Stimulated activated CD8-positive, alpha-beta memory T cell treated with anti-CD3 and anti-CD28 coated beads, Interleukin-4, amount 100 ng/mL, for 1 hour (primary cell): ENCODE data around the gene TRIP6.

Experiments
- DNase-seq, 2 donors: peaks; one replicate each; pipeline ENCODE4 v3.0.0-alpha.2; 2020; ENCODE audit warnings: low read depth in 2 of 2, low spot score in 1 of 2

Gene TRIP6

DNA sequence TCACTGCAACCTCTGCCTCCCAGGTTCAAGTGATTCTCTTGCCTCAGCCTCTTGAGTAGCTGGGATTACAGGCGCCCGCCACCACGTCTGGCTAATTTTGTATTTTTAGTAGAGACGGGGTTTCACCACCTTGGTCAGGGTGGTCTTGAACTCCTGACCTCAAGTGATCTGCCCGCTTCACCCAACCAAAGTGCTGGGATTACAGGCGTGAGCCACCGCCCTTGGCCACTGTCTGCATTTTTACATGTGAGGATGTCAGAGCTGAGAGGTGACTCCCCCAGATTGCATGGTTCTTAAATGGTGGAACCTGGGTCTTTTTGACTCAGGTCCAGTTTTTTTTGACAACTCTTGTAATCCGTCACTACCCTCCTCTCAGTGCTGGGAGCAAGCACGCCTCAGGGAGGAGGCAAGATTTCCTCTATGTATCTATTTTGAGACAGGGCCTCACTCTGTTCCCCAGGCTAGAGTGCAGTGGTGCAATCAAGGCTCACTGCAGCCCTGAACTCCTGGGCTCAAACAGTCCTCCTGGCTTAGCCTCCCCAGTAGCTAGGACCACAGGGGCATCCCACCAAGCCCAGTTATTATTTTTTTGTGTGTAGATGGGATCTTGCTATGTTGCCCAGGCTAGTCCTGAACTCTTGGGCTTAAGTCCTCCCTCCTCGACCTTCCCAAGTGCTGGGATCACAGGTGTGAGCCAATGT lies 6.6 kb downstream of the TRIP6 start:
- no peak for DNase-seq

DNA sequence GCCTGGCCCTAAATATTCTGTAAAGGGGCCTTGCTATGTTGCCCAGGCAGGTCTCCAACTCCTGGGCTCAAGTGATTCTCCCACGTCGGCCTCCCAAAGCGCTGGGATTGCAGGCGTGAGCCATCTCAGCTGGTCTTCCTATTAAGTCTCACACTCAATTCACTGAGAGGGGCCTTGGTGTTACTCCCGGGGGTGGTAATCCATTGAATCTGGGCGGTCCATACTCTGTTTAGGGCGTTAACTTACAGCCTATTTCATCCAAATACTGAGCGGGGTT lies 7.1 kb downstream of the TRIP6 start:
- no peak for DNase-seq

DNA sequence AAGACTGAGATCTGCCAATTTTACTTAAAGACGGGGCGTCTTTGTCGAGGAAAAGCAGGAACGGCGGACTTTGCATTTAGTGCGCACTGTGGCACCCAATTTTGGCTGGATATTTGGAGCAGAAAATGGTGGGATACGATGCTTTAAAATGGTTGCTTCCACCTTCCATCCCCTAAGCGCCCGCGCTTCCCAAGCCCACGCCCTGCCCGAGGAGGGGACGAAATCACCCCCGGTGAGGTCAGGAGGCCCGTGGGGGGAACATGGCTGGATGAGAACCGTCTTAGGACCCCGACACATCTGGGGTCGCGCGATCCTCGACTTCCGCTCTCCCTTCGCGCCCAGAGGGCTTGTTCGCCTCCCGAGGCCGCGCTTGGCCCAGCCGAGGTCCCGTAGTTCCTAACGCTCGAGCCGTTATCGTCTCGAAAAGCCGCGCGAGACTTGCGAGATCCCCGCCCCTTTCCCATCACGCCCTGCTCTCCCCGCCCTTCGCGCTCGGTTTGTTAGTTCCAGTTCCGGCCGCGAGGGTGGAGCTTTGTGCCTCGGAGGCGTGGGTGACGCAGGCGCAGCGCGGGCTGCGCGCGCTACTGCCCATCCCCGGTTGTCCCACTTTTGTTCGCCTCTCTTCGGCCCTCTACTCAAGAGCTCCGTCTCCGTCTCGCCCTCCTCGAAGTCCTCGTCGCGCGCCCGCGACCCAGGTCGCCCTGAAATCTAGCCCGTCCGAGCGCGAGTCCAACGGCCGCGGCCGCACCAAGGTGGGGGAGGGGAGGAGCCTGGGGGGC lies 7.6 kb downstream of the TRIP6 start, which contains the start of gene SRRT:
Gene SRRT (plus strand): TSS at position 527 of the 779 bp plus-strand sequence. CDS start 488 bp downstream, outside the sequence.
- DNase-seq = peak; percentile 96

DNA sequence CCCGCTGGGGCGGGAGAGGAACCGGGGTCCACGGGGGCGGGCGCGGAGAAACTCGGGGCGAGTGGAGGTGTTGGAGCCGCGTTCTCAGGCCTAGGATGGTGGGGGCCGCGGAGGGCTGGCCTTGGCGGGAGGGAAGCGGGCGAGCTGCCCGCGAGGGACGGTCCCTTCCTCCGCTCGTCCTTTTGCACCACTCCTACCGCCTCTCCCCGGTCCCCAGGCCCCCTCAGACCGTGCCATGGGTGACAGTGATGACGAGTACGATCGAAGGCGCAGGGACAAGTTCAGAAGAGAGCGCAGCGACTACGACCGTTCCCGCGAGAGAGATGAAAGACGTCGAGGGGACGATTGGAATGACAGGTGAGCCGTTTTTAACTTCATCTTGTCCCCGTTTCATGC lies 8.2 kb downstream of the TRIP6 start:
- DNase-seq = no peak

DNA sequence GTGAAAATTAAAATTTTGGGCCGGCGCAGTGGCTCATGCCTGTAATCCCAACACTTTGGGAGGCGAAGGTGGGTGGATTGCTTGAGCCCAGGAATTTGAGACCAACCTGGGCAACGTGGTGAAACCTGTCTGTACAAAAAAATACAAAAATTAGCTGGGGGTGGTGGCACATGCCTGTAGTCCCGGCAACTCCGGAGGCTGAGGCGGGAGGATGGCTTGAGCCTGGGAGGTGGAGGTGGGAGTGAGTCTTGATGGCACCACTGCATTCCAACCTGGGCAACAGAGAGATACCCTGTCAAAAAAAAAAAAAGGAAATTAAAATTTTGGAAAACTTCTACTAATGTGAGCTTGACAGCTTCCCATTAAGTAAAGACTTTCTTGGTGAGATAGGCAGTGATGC lies 10.8 kb downstream of the TRIP6 start:
- no peak for DNase-seq

DNA sequence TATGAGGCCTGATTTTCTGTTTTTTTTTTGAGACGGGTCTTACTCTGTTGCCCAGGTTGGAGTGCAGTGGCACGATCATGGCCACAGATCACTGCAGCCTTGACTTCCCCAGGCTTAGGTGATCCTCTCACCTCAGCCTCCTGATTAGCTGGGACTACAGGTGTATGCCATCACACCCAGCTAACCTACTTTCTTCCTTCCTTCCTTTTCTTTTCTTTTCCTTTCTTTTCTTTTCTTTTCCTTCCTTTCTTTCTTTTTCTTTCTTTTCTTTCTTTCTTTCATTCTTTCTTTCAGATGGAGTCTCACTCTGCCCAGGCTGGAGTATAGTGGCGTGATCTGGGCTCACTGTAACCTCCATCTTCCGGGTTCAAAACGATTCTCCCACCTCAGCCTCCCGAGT lies 11.5 kb downstream of the TRIP6 start:
- DNase-seq = no peak

DNA sequence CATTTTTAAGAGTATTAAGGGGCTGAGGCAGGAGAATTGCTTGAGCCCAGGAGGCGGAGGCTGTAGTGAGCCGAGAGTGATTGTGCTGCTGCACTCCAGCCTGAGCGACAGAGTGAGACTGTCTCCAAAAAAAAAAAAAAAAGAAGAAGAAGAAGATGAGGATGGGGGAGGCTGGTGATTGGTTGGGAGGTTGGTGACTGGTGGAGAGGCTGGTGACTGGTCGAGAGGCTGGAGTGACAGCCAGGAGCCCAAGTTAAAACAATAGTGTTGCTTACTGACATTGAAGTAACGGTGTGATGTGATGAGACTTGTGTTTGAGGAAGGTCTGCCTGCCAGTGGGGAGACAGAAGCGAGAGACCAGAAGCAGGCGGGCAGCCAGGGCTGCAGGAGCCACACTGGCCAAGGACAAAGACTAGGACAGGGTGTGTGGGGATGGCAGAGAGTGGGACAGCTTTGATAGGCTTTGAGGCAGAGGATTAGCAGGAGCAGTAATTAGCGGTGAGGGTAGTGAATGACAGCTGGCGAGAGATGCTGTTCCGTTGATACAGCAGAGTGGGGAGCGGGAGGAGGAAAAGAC lies 12.6 kb downstream of the TRIP6 start:
- no peak for DNase-seq

DNA sequence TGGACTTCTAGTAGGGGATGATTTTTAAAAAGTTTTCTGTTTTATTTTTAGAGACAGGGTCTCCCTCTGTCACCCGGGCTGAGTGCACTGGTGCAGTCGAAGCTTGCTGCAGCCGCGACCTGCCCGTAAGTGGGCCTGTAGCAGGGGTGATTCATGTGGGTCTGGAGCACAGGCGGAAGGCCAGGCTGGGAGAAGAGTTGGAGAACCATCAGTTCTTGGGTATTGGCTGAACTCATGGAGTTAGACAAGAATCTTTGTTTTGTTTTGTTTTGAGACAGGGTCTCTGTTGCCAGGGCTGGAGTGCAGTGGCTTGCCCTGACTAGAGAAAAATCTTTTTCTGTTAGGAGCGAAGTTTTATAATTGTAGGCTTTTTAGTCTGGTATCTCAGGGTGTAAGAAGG lies 13.5 kb downstream of the TRIP6 start:
- DNase-seq = no peak

DNA sequence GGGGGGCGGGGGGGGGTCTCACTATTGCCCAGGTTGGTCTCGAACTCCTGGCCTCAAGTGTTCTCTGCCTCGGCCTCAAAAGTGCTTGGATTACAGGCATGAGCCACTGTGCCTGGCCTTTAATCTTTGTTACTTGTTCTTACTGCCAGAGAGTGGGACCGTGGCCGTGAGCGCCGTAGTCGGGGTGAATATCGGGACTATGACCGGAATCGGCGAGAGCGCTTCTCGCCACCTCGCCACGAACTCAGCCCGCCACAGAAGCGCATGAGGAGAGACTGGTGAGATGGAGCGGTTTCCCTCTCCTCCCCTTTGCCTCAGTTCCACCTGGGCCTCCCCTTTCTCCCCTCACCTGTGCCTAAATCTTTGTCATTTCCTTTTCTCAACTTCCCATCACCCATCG lies 13.9 kb downstream of the TRIP6 start:
- DNase-seq = no peak

DNA sequence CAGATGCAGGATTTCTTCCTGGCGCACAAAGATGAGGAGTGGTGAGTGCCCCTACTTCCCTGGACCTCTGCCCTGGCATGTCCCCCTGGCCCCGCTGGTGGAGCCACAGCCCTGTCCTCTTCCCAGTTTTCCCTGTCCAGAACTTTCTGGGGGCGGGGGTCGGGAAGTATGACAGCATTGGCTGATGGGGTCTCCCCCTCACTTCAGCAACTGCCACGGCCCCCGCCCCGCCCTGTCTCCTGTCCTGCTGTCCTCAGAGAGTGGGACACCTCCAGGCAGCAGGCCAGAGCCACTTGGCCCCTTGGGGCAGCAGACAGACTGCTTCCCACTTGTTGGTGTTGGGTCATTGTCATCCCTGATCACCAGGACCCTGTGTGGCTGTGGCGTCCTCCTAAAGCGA lies 15.0 kb downstream of the TRIP6 start:
- no peak for DNase-seq

DNA sequence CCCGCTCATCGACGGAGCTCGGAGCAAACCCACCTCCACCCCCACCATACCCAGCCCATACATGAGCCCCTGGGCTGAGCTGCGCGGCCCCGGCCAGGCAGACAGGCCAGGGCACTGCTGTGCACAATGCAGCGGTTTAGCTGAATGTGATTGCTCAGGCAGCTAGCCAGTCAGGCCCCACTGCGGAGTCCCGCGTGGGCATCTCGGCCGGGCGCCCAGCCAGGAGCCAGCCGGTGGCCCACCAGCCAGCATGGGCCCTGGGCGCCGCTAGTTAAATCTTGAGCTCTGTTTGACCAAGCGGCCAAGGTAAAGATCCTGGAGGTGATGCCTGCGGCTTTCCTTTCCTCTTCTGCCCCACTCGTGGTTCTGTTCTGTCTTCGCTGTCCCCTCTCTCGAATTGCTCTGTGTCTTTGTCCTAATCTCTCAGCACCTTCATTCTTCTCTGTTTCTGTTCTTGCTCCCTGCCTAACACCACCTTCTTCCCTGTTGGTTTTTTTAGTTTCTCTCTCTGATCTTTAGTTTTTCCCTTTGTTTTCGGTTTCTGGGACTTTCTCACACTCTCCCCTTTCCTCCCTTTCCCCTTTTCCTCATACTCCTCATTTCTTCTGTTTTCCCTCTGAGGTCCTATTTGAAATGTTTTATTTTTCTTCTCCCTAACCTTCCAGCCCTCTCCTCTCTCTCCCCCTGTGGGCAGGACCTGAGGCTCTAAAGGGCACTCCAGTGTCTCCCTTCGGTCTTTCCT lies 15.8 kb downstream of the TRIP6 start:
- DNase-seq = no peak

DNA sequence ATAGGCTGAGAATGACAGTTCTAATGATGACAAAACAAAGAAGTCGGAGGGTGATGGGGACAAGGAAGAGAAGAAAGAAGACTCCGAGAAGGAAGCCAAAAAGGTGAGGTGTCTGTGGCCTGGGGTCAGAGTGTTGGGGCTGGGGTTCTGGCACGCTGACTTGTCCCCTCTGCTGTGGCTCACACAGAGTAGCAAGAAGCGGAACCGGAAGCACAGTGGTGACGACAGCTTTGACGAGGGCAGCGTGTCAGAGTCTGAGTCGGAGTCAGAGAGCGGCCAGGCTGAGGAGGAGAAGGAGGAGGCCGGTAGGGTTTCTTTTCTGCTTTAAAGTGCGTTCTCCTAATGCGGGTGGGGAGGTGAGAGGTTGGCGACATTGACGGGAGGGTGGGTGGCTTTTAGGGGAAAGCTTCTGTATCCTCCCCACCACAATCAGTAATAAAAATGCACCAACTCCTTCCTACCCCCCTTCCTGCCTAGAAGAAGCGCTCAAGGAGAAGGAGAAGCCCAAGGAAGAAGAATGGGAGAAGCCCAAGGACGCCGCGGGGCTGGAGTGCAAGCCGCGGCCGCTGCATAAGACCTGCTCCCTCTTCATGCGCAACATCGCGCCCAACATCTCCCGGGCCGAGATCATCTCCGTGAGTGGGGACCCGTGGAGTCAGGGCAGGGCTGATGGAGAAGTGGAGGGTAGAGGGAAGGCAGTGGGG lies 17.7 kb downstream of the TRIP6 start:
- no peak for DNase-seq

DNA sequence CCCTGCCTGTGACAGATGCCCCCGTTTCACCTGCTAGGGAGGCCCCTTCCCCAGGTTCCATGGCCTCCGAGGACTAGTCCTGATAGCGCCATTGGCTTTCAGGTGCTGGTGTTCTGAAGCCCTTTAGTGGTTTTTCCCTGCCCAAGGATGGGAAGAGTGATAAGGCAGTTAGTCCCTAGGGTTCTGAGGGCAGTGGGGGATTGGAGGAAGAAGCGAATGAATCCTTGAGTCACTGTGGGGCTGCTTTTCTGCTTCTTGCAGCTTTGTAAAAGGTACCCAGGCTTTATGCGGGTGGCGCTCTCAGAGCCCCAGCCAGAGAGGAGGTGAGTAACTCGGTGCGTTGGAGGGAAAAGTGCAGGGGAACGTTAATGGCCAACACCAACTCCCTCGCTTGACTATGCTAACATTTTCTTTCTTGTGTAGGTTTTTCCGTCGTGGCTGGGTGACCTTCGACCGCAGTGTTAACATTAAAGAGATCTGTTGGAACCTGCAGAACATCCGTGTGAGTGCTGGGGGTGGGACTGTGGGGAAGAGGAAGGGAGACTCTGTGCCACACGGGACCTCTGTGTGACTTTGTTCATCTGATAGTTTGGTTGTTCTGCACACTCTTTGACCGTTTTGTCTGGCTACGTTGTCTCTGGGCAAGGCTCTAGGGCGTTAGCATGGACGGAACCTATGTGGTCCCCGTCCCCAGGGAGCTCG lies 18.4 kb downstream of the TRIP6 start:
- no peak for DNase-seq

DNA sequence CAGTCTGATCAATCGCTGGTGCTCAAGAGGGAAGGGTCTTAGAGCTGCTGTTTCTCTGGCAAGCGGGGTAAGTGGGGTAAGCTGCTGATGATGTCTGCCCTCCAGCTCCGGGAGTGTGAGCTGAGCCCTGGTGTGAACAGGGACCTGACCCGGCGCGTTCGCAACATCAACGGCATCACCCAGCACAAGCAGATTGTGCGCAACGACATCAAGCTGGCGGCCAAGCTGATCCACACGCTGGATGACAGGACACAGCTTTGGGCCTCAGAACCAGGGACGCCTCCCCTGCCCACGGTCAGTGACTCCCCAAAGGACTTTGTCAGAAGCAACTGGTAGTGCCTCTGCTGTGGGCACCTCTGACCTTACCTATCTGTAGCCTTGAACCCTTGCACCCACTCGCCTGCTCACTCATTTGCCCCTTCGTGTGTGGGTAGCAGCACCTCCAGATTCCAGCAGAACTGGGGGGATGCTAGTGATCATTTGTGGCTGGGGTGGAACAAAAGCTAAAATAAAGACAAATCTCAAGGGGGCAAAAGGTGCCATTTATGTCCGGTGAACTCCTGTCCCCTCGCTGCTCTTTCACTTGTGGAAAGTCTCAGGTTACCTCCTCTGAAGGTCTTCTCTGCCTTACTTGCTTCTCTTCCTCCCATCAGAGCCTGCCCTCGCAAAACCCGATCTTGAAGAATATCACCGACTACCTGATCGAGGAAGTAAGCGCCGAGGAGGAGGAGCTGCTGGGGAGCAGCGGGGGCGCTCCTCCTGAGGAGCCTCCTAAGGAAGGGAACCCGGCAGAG lies 19.2 kb downstream of the TRIP6 start:
- DNase-seq = no peak

DNA sequence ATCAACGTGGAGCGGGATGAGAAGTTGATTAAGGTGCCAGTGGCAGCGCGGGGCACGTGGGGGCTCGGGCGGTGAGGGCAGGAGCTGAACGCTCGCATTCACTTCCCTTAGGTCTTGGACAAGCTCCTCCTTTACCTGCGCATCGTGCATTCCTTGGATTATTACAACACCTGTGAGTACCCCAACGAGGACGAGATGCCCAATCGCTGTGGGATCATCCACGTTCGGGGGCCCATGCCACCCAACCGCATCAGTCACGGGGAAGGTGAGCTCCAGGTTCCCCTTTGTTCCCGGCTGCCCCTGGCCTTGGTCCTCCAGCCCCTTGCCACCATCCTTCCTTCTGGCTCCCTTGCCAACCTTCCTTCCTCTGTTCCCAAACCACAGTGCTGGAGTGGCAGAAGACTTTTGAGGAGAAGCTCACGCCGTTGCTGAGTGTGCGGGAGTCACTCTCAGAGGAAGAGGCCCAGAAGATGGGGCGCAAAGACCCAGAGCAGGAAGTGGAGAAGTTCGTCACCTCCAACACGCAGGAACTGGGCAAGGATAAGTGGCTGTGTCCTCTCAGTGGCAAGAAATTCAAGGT lies 19.8 kb downstream of the TRIP6 start:
- no peak for DNase-seq

DNA sequence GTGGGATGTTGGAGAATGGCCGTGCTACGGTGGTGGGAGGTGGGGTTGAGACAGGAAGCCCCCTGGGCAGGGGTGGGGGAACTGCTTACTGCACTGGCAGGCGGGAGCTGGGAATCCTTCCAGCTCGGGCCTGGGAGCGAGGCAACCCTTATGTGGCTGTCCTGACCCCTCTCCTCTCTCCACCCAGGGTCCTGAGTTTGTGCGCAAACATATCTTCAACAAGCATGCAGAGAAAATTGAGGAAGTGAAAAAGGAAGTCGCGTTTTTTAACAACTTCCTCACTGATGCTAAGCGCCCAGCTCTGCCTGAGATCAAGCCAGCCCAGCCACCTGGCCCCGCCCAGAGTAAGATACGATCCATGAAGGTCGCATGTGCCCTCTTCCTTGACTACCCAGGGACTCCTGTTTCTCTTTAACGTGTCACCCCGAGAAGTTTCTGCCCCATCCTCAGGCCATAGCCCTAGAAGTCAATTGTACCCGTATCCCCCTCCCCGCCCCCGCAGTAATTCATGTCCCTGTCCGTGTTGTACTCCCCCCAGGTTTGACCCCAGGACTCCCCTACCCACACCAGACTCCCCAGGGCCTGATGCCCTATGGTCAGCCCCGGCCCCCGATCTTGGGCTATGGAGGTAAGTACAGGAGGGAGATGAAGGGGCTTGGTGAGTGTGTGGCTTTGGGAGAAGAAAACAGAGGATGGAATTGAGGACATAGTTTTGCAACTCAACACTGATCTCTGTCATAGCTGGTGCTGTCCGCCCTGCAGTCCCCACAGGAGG lies 20.5 kb downstream of the TRIP6 start:
- no peak for DNase-seq

DNA sequence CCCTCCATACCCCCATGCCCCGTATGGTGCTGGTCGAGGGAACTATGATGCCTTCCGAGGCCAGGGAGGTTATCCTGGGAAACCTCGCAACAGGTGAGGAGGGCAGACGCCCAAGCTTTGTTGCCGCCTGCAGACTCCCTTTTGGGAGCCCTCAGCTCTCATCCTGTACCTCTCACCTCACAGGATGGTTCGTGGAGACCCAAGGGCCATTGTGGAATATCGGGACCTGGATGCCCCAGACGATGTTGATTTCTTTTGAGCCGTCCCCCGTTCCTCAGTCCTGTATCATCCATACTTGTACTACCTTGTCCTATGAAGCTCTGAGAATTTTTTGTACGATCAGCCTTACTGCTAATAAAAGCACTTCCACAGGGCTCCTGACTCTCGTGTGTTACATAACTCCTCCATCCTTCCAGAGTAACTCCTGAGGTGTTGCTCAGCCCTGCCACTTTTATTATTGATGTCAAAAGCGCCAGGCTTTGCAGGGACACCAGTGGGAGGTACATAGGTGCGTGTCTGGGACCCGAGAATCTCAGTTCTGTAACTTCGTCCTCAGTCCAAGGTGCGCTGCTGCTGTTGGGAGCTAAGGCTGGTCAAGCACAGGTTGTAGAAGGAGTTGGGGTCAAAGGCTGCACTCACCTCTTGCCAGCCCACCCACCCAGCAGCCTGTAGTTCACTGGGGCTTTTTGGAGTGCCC lies 21.3 kb downstream of the TRIP6 start:
- DNase-seq = no peak
